Nephron (organoid): Measurements from ENCODE around the gene CNTN4.

Experiments used
- H3K27ac Mint-ChIP-seq, 3 experiments: 2 replicates each; pipeline ENCODE4 v1.8.0; 2020; ENCODE audit warnings: mixed read lengths in 3 of 3, mild to moderate bottlenecking in 2 of 3, moderate library complexity in 1 of 3
- H3K27me3 Mint-ChIP-seq: 2 replicates; pipeline ENCODE4 v1.8.0; 2021; ENCODE audit warnings: low read depth, mild to moderate bottlenecking, moderate library complexity, mixed read lengths
- H3K36me3 Mint-ChIP-seq: 2 replicates; pipeline ENCODE4 v1.8.0; 2020; ENCODE audit warnings: low read depth, mixed read lengths
- H3K4me1 Mint-ChIP-seq: 2 replicates; pipeline ENCODE4 v1.8.0; 2020; ENCODE audit warnings: mixed read lengths
- H3K4me3 Mint-ChIP-seq, 3 experiments: 2 replicates each; pipeline ENCODE4 v1.8.0; 2020; ENCODE audit warnings: mild to moderate bottlenecking in 3 of 3, mixed read lengths in 3 of 3, moderate library complexity in 2 of 3
- H3K9me3 Mint-ChIP-seq: 2 replicates; pipeline ENCODE4 v1.8.0; 2020; ENCODE audit warnings: mixed read lengths
- CTCF ChIP-seq, 3 experiments: fragments of 200-600 bp; sonication (generic); IDR thresholded peaks; one replicate each; pipeline ENCODE4 v1.5.0; 2021; ENCODE audit warnings: antibody characterized with exemption in 3 of 3; ENCODE audit not compliant: unreplicated experiment in 3 of 3

The CNTN4 gene

GRCh38 chr3:2731843-2732242 is 633.2 kb downstream of the CNTN4 start:
- H3K27me3 Mint-ChIP-seq: no peaks in the 10 kb centered on the region
- H3K27ac Mint-ChIP-seq: no peak overlapping the region
- H3K36me3 Mint-ChIP-seq: no peaks in the 10 kb centered on the region
- peaks cover 14% of the 10 kb centered on the region for H3K4me1 Mint-ChIP-seq
- H3K9me3 Mint-ChIP-seq: no peaks in the 10 kb centered on the region
- no peak overlapping the region for H3K4me3 Mint-ChIP-seq
- no peak for TF ChIP-seq CTCF (IDR thresholded peaks at IDR 0.05; ENCODE audit: unreplicated experiment in 3 of 3)

GRCh38 chr3:2735392-2735894 is 636.8 kb downstream of the CNTN4 start:
- no peak overlapping the region for H3K27ac Mint-ChIP-seq
- H3K36me3 Mint-ChIP-seq: no peaks in the 10 kb centered on the region
- no peaks in the 10 kb centered on the region for H3K9me3 Mint-ChIP-seq
- H3K27me3 Mint-ChIP-seq: no peaks in the 10 kb centered on the region
- H3K4me1 Mint-ChIP-seq: no peaks in the 10 kb centered on the region
- no peak for TF ChIP-seq CTCF (IDR thresholded peaks at IDR 0.05; ENCODE audit: unreplicated experiment in 3 of 3)
- H3K4me3 Mint-ChIP-seq: no peak overlapping the region

- Mint-ChIP-seq H3K27me3 (no peaks in the 10 kb centered on the region), H3K4me3 (no peak overlapping the region), H3K9me3 (no peaks in the 10 kb centered on the region), H3K4me1 (peaks cover 22% of the 10 kb centered on the region), H3K36me3 (no peaks in the 10 kb centered on the region), H3K27ac (peak overlapping the region; percentile 2 to 77 (median 65))
- no peak for TF ChIP-seq CTCF (IDR thresholded peaks at IDR 0.05; ENCODE audit: unreplicated experiment in 3 of 3)
Measured at GRCh38 chr3:2741516-2741915, 642.9 kb downstream of the CNTN4 start.

GRCh38 chr3:2765002-2765579 is 666.4 kb downstream of the CNTN4 start:
- Mint-ChIP-seq H3K4me3 (no peak overlapping the region), H3K27me3 (peaks cover 5% of the 10 kb centered on the region), H3K4me1 (peaks cover under 1% of the 10 kb centered on the region), H3K36me3 (peaks cover 14% of the 10 kb centered on the region), H3K27ac (no peak overlapping the region), H3K9me3 (peaks cover 8% of the 10 kb centered on the region)
- peak; percentile 14 to 30 (median 29) for TF ChIP-seq CTCF (IDR thresholded peaks at IDR 0.05; ENCODE audit: unreplicated experiment in 3 of 3)

- no peaks in the 10 kb centered on the region for H3K27me3 Mint-ChIP-seq
- H3K9me3 Mint-ChIP-seq: no peaks in the 10 kb centered on the region
- TF ChIP-seq CTCF (IDR thresholded peaks at IDR 0.05; ENCODE audit: unreplicated experiment in 3 of 3): no peak
- H3K4me3 Mint-ChIP-seq: no peak overlapping the region
- no peaks in the 10 kb centered on the region for H3K36me3 Mint-ChIP-seq
- H3K27ac Mint-ChIP-seq: peak overlapping the region; percentile 26 to 77 (median 53)
- peaks cover 12% of the 10 kb centered on the region for H3K4me1 Mint-ChIP-seq
Measured at GRCh38 chr3:2770451-2770850, 671.8 kb downstream of the CNTN4 start.

GRCh38 chr3:2771193-2771592 is 672.5 kb downstream of the CNTN4 start:
- no peak for TF ChIP-seq CTCF (IDR thresholded peaks at IDR 0.05; ENCODE audit: unreplicated experiment in 3 of 3)
- H3K36me3 Mint-ChIP-seq: no peaks in the 10 kb centered on the region

More at GRCh38 chr3:2771193-2771592, 672.5 kb downstream of the CNTN4 start:
- H3K27ac Mint-ChIP-seq: peak overlapping the region in 1 of 3 experiments; percentile 77
- H3K9me3 Mint-ChIP-seq: no peaks in the 10 kb centered on the region
- peaks cover 12% of the 10 kb centered on the region for H3K4me1 Mint-ChIP-seq
- H3K27me3 Mint-ChIP-seq: no peaks in the 10 kb centered on the region
- H3K4me3 Mint-ChIP-seq: no peak overlapping the region
